Adrenal gland (tissue), 12 donors: ENCODE data around the gene RRM2. TPM values are rescaled to one million over a fixed set of nuclear protein-coding genes. Genes with fewer than 3 reads are reported as not detected.
"Not testable (repeated sequence)": the region's sequence is repeated elsewhere in the genome, so short reads cannot be mapped to it uniquely, and the experiment has no call there.

Source experiments
- DNase-seq, 7 donors: peaks; one replicate each; pipeline ENCODE4 v3.0.0-alpha.2; 2019 to 2020
- H3K27ac ChIP-seq, 5 donors: fragments of 200-600 bp; sonication (generic) in 4 of 5; 1 replicate in 3 of 5; 2 replicates in 2 of 5; pipeline versions ENCODE4 v1.5.1 to v1.8.0; 2016 to 2020; ENCODE audit warnings: mild to moderate bottlenecking in 1 of 5
- H3K27me3 ChIP-seq: fragments of 200-600 bp; 2 replicates; pipeline ENCODE4 v1.8.0; 2021
- H3K36me3 ChIP-seq, 2 donors: fragments of 200-600 bp; replicated peaks in 1 of 2; 1 replicate in 1 of 2; 2 replicates in 1 of 2; pipeline versions ENCODE4 v1.5.1 to v1.8.0; 2018 to 2022
- H3K4me1 ChIP-seq, 2 donors: fragments of 200-600 bp; replicated peaks in 1 of 2; 1 replicate in 1 of 2; 2 replicates in 1 of 2; pipeline versions ENCODE4 v1.5.1 to v1.8.0; 2018 to 2021
- H3K4me3 ChIP-seq, 4 donors: fragments of 200-600 bp; sonication (generic) in 3 of 4; one replicate each; pipeline ENCODE4 v1.5.1; 2016 to 2018
- H3K9me3 ChIP-seq, 3 donors: fragments of 200-600 bp; sonication (generic) in 1 of 3; replicated peaks in 1 of 3; 1 replicate in 2 of 3; 2 replicates in 1 of 3; pipeline versions ENCODE4 v1.5.1 to v1.8.0; 2016 to 2021
- POLR2A ChIP-seq, 2 donors: fragments of 450-650 bp; IDR thresholded peaks; one replicate each; pipeline ENCODE4 v1.6.1; 2017; ENCODE audit warnings: antibody characterized with exemption in 2 of 2, mild to moderate bottlenecking in 2 of 2, moderate library complexity in 1 of 2
- WGBS, 4 donors: extraction: QIAGEN DNeasy Blood & Tissue Kit in 2 of 4; methylation state at CpG; one replicate each; pipeline versions ENCODE4 v1.1.5 to v1.1.7; 2013 to 2017; 5-methylcytosine and 5-hydroxymethylcytosine counted together
- intact Hi-C, 2 donors: fragments of 100-400 bp; cut with DNase I; formaldehyde crosslinking; loops; one replicate each; pipeline versions ENCODE4 v1.14.1 to v1.15.0; 2022 to 2023
- polyA plus RNA-seq, 3 donors: library from polyadenylated mRNA; stranded (reverse); fragments of 200-250 nt in 2 of 3; fragments of 350-450 nt in 1 of 3; fragmentation: Illumina TruSeq in 1 of 3; extraction: RNeasy Lipid Tissue Mini Kit (QIAGEN cat#74804) in 1 of 3; gene quantifications; one replicate each; pipeline ENCODE4 v1.2.3, GENCODE V29; 2013 to 2014
- total RNA-seq, 9 donors: library from RNA; depleted of rRNA in 4 of 9; stranded (reverse); fragments of >200 nt in 4 of 9; fragments of 120-200 nt in 1 of 9; fragmentation: NEBNext Ultra II Directional in 1 of 9; extraction: Animal tissue kit (Norgen Biotek cat#: 25700) in 1 of 9; gene quantifications; one replicate each; pipeline versions ENCODE4 v1.1.0 to v1.2.4, GENCODE V29; 2013 to 2023
- TF ChIP-seq, protein P1 (sequence below), 6 experiments: fragments of 450-650 bp in 4 of 6; fragments of 200-600 bp in 2 of 6; sonication (generic) in 1 of 6; IDR thresholded peaks; 1 replicate in 5 of 6; 2 replicates in 1 of 6; pipeline versions ENCODE4 v1.5.1 to v1.8.0; 2016 to 2021; ENCODE audit warnings: antibody characterized with exemption in 6 of 6, mild to moderate bottlenecking in 2 of 6, moderate library complexity in 1 of 6
- donor health status: healthy with polysubstance abuse.
- donor health status: Bipolar disorder and iron deficiency.
- donor health status: DM: yes; HTN: yes; CAD: no.
- donor health status: DM: no; HTN: no; CAD: no.
- donor health status: DM: no; HTN: no; CAD: no.
- donor health status: DM: yes; HTN: yes; CAD: no.

RRM2 gene
- total and polyA plus RNA-seq, 12 donors, result 0.67 to 22.3 (median 3.8) TPM

DNA sequence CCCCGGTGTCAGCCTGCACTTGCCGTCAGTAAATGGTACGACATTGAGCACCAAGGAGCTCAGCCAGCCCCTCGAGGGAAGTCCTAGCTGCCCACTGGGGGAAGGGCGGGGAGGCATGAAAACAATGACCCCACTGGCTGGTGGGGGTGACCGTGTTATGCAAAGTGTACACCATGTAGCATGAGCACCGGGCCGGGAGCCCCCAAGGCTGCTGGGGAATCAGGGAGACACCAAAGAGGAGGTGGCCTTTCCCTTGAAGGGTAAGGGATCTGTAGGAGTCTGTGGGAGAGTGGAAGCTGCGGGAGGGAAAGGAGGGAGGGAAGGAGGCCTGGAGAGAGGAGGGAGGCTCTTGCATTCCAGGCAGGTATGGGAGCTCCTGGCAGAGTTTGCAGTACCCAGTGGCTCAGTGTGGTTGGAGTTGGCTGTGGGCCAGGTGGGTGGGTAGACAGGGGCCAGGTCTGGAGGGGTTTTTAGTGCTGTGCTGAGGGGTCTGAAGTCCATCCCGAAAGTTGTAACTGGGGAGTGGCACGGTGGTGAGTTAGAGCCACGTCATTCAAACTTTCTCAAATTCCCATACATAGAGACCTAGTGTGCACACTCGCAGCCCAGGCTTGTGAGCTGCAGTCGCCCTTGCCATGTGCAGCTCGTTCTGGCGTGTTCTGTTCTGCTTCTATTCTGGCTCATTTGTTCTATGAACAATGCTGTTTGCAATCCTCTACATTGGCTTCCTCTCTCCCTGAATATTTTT lies 22.4 kb downstream of the RRM2 start:
- 84 to 91% (median 86%) methylated on average over 16 of the region's 16 CpGs for WGBS, 4 donors
- H3K27ac ChIP-seq, result no peak overlapping the region

DNA sequence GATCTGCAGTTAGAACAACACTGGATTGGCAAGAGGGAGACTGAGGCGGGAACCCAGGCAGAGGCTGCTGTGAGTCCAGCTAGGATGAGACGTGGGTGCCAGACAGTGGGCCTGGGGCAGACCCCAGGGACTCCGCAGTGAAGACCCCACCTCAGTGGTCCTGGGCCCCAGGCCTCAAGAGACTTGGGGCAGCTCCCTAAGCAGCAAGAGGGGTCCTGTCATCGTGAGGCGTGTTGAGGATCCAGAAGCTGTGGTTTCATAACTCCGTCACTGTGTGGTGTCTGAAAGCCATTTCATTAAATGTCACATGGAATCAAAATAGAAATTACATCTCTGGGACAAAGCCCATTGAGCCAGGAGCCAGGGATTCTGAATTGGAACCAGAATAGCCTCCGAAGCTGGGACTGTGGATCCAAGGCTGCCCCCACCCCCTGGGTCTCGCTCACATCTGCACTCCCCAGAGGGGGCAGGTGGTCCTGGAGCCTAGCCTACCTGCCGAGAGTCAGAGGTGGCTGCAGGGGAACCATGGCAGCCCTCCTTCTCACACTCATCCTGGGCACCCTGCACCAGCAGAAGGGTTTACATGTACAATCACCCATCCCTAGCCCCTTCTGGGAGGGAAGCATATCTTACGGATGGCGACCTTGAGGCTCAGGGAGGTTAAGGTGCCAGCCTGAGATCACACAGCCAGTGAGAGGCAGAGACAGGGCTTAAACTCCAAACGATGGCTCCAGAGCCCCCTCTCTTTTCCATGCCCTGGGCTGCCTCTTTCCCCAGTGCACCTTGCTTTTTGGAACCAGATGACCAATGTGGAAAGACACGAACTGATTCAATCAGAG lies 23.2 kb downstream of the RRM2 start:
- H3K27ac ChIP-seq, result no peak overlapping the region
- H3K4me1 ChIP-seq, result no peaks in the 10 kb centered on the region
- no peak for TF ChIP-seq POLR2A (IDR thresholded peaks at IDR 0.05)
- TF ChIP-seq, protein P1, sequence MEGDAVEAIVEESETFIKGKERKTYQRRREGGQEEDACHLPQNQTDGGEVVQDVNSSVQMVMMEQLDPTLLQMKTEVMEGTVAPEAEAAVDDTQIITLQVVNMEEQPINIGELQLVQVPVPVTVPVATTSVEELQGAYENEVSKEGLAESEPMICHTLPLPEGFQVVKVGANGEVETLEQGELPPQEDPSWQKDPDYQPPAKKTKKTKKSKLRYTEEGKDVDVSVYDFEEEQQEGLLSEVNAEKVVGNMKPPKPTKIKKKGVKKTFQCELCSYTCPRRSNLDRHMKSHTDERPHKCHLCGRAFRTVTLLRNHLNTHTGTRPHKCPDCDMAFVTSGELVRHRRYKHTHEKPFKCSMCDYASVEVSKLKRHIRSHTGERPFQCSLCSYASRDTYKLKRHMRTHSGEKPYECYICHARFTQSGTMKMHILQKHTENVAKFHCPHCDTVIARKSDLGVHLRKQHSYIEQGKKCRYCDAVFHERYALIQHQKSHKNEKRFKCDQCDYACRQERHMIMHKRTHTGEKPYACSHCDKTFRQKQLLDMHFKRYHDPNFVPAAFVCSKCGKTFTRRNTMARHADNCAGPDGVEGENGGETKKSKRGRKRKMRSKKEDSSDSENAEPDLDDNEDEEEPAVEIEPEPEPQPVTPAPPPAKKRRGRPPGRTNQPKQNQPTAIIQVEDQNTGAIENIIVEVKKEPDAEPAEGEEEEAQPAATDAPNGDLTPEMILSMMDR (IDR thresholded peaks at IDR 0.05), result no peak
- intact Hi-C loops, result no loop called here
- WGBS, 4 donors, result 79 to 82% (median 81%) methylated on average over 11 to 13 of the region's 13 CpGs
- no peaks in the 10 kb centered on the region for H3K36me3 ChIP-seq
- H3K9me3 ChIP-seq, result no peaks in the 10 kb centered on the region
- H3K27me3 ChIP-seq, result no peaks in the 10 kb centered on the region
- H3K4me3 ChIP-seq, result no peak overlapping the region
- DNase-seq, result no peak

More for the DNA sequence above, 22.4 kb downstream of the RRM2 start:
- Histone ChIP-seq H3K4me1 (no peaks in the 10 kb centered on the region), H3K9me3 (no peaks in the 10 kb centered on the region), H3K36me3 (no peaks in the 10 kb centered on the region), H3K27me3 (no peaks in the 10 kb centered on the region), H3K4me3 (no peak overlapping the region)
- TF ChIP-seq, protein P1 (IDR thresholded peaks at IDR 0.05), result no peak
- no peak for TF ChIP-seq POLR2A (IDR thresholded peaks at IDR 0.05)
- intact Hi-C loops, result loop anchor here in 1 of 2 donors (5.0 kb wide), 2 partner anchors 267 to 292 kb away; no protein-coding TSS in a partner anchor
- DNase-seq, result no peak

DNA sequence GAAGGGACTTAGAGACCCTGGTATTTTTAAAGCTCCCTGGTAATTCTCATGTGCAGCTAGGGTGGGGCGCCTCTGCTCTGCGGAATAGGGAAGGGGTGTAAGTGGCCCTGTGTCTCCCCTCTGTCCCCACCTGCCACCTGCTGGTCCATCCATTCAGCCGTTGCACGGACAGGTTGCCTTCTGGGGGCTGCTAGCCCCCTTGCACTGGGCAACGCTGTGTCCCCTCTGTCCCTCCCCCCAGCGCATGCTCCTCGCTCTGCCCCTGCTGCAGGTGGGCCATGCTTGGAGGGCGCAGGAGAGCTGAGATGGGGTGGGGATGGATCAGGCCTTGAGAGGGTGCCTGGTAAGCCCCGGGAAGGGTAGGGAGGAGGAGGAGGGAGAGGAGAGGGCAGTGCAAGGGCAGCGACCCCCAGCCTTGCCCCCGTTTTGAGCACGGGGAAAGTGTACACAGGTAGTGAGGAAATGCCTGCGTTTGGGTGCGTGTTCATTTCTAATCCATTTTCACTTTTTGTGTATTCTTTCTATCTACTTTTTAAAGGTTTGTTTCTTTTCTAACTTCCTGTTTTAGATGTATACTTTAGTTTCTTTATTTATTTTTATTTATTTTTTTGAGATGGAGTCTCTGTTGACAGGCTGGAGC lies 23.9 kb downstream of the RRM2 start:
- no peak for DNase-seq
- no peak overlapping the region for H3K4me3 ChIP-seq
- TF ChIP-seq, protein P1 (IDR thresholded peaks at IDR 0.05), result no peak
- no peak for TF ChIP-seq POLR2A (IDR thresholded peaks at IDR 0.05)
- H3K36me3 ChIP-seq, result no peaks in the 10 kb centered on the region
- no peak overlapping the region for H3K27ac ChIP-seq
- intact Hi-C loops, result no loop called here
- H3K27me3 ChIP-seq, result no peaks in the 10 kb centered on the region
- H3K9me3 ChIP-seq, result no peaks in the 10 kb centered on the region
- H3K4me1 ChIP-seq, result no peaks in the 10 kb centered on the region
- WGBS, 4 donors, result 85 to 93% (median 91%) methylated on average over 14 of the region's 14 CpGs

DNA sequence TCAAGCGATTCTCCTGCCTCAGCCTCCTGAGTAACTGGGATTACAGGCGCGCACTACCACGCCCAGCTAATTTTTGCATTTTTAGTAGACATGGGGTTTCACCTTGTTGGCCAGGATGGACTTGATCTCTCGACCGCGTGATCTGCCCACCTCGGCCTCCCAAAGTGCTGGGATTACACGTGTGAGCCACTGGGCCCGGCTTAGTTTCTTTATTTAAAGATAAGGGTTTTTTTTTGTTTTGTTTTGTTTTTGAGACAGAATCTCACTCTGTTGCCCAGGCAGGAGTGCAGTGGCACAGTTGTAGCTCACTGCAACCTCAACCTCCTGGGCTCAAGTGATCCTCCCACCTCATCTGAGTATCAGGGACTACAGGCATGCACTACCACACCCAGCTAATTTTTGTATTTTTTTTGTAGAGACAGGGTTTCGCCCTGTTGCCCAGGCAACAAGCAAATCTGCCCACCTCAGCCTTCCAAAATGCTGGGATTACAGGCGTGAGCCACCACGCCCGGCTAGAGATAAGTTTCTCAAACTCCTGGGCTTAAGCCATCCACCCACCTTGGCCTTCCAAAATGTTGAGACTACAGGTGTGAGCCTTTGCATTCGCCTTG lies 24.6 kb downstream of the RRM2 start:
- H3K36me3 ChIP-seq, DNase-seq, H3K27me3 ChIP-seq, H3K27ac ChIP-seq, H3K4me3 ChIP-seq, H3K9me3 ChIP-seq, H3K4me1 ChIP-seq, intact Hi-C loops: not testable (repeated sequence)
- WGBS, 4 donors, result 92 to 96% (median 95%) methylated on average over 15 of the region's 15 CpGs
